Measurements from ENCODE around the gene ITGBL1.

DNA sequence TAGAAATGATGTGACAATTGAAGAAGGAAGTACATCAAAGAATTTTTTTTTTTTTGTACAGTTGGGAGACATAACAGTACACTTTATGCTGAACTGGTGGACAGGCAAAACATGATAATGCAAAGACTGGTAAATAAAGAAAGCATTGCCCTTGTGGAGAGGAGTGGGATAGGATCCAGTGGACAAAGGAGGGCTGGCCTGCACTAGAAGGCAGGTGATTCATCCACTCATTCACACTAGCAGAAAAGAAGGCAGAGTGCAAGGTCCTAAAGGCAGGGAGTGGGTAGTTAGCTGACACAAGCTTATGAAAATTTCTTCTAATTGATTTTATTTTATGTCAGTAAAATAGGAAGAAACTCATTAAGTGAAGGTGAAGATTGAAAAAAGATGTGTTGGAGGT, 18.6 kb upstream of the ITGBL1 start:
- TF ChIP-seq POLR2A (IDR thresholded peaks at IDR 0.05; ENCODE audit: low read length), result no peak
- TF ChIP-seq GATA1 (IDR thresholded peaks at IDR 0.05; ENCODE audit: low read depth, low read length), result no peak

Measured in erythroblast (primary cell).